ENCODE data around the gene COL9A2.

GRCh38 chr1:40361201-40361600 is 44.1 kb upstream of the COL9A2 start:
- TF ChIP-seq CTCF (IDR thresholded peaks at IDR 0.05) (no peak), EZH2 (IDR thresholded peaks at IDR 0.05; ENCODE audit: borderline replicate concordance, insufficient read depth, low read depth, low read length, poor library complexity, severe bottlenecking) (no peak)
